Hindlimb muscle (tissue), 1 donor: ENCODE results near the gene ZNF426. TPM values are rescaled to one million over a fixed set of nuclear protein-coding genes. Genes with fewer than 3 reads are reported as not detected.

ENCODE experiments used
- DNase-seq: peaks from one replicate; pipeline ENCODE4 v3.0.0-alpha.2; 2013
- polyA plus RNA-seq: library from polyadenylated mRNA; unstranded; fragments of 120-200 nt; gene quantifications from one replicate; pipeline ENCODE4 v1.2.1, GENCODE V29; 2013; ENCODE audit not compliant: insufficient read length

Gene ZNF426
- polyA plus RNA-seq, 1 donor = 10.5 TPM

DNA sequence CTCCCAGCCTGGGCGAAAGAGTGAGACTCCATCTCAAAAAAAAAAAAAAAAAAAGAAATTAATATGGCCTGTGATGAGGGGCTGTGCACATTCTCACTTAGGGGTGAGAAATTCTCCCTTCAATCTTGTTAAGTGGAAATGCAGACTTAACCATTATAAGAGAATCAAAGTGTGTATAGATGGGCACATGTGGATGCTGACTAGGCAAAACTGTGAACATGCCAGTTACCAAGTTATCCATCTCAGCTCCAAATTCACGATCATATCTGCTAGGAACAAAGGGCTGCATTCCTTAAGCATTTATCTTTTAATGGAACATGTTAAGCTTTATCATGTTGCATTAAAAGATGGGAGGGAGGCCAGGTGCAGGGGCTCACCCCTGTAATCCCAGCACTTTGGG is 44.3 kb downstream of the ZNF426 start:
- no peak for DNase-seq

DNA sequence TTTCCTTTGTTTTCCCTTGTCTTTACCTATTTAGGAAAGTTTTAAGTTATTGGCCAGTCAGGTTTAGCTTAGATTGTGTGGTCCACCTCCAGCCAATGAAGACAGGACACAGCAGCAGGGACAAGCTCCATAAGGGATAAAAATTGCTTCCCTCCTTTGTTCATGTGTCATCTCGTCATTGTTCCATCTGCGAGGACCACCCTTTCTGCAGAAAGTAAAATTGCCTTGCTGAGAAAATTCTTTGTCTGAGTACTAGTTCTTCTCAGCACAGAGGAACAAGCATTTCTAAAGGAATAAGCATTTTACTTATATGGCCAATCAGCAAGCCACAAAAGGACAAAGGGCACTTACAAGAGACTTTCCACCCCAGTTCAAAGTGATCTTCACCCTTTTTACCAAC is 51.4 kb downstream of the ZNF426 start:
- no peak for DNase-seq

DNA sequence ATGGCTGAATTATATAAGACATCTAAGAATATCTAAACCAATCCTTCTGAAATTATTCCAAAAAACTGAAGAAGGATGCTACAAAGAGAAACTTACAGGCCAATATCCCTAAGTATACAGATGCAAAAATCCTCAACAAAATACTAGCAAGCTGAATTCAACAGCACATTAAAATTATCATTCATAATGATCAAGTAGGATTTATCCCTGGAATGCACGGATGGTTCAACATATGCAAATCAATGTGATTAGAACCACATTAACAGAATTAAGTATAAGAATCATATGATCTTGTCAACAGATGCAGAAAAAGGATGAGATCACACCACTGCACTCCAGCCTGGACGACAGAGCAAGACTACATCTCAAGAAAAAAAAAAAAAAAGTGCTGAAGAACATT is 53.3 kb downstream of the ZNF426 start:
- no peak for DNase-seq

DNA sequence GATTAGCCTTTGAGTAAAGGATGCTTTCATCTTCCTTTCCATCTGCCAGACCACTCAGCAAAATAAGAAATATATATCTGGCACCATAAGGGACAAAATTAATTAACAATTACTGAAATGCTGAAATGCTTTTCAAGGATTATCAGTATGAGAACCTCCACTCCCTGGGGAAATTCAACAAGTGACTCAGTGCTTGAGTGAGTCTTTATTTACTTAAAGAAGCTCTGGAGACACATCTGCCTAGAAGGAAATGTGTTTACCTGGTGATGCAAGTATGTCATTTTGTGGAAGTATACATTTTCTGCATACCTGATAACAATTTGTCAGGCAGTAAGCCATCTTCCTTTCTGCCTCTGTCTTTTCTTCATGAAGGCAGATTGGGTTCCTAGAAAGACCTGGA is 63.5 kb downstream of the ZNF426 start:
- DNase-seq = no peak

Other genes with a start within 250 kb of the ZNF426 start
- 3.7 TPM for gene ZNF699, start 228.8 kb downstream of the ZNF426 start, polyA plus RNA-seq
- gene ZNF559, start 214.5 kb downstream of the ZNF426 start, polyA plus RNA-seq = 26.8 TPM
- gene ZNF177, start 175.6 kb downstream of the ZNF426 start, polyA plus RNA-seq = 6.0 TPM
- gene ZNF266, start 103.1 kb downstream of the ZNF426 start, polyA plus RNA-seq = 22.5 TPM
- 0.53 TPM for gene ZNF560, start 40.0 kb downstream of the ZNF426 start, polyA plus RNA-seq
- gene ZNF121, start 45.9 kb upstream of the ZNF426 start, polyA plus RNA-seq = 9.5 TPM
- 34.1 TPM for gene ZNF561, start 82.6 kb upstream of the ZNF426 start, polyA plus RNA-seq
- gene ZNF562, start 136.5 kb upstream of the ZNF426 start, polyA plus RNA-seq = 19.1 TPM
- gene ZNF846, start 230.1 kb upstream of the ZNF426 start, polyA plus RNA-seq = 11.0 TPM